Breast epithelium (tissue), 4 donors: ENCODE results near the gene ELL. TPM values are rescaled to one million over a fixed set of nuclear protein-coding genes. Genes with fewer than 3 reads are reported as not detected.

Source experiments
- DNase-seq, 2 donors: peaks; one replicate each; pipeline ENCODE4 v3.0.0-alpha.2; 2019; ENCODE audit warnings: low spot score in 2 of 2
- H3K27ac ChIP-seq, 2 donors: fragments of 200-600 bp; sonication (generic) in 1 of 2; one replicate each; pipeline ENCODE4 v1.5.1; 2016 to 2019; ENCODE audit warnings: mild to moderate bottlenecking in 1 of 2
- H3K27me3 ChIP-seq, 2 donors: fragments of 200-600 bp; sonication (generic) in 1 of 2; one replicate each; pipeline versions ENCODE4 v1.5.1 to v1.6.0; 2017 to 2019; ENCODE audit warnings: control low read depth in 1 of 2, mild to moderate bottlenecking in 1 of 2
- H3K36me3 ChIP-seq: fragments of 200-600 bp; one replicate; pipeline ENCODE4 v1.5.1; 2019
- H3K4me1 ChIP-seq, 2 donors: fragments of 200-600 bp; sonication (generic); one replicate each; pipeline ENCODE4 v1.5.1; 2016 to 2019; ENCODE audit warnings: control low read depth in 1 of 2
- H3K4me3 ChIP-seq, 3 donors: fragments of 200-600 bp; sonication (generic); 1 replicate in 2 of 3; 2 replicates in 1 of 3; pipeline ENCODE4 v1.5.1; 2016 to 2019; ENCODE audit warnings: mild to moderate bottlenecking in 3 of 3, moderate library complexity in 2 of 3
- H3K9me3 ChIP-seq, 2 donors: fragments of 200-600 bp; sonication (generic) in 1 of 2; one replicate each; pipeline ENCODE4 v1.5.1; 2016 to 2019; ENCODE audit warnings: control low read depth in 1 of 2
- CTCF ChIP-seq, 3 donors: fragments of 450-650 bp; IDR thresholded peaks; one replicate each; pipeline ENCODE4 v1.5.1; 2016 to 2017; ENCODE audit warnings: antibody characterized with exemption in 3 of 3, mild to moderate bottlenecking in 3 of 3, moderate library complexity in 3 of 3
- POLR2A ChIP-seq: fragments of 450-650 bp; IDR thresholded peaks from one replicate; pipeline ENCODE4 v1.6.1; 2016; ENCODE audit warnings: antibody characterized with exemption, mild to moderate bottlenecking, moderate library complexity
- POLR2AphosphoS5 ChIP-seq, 3 donors: sonication (generic); formaldehyde crosslinking; IDR thresholded peaks; one replicate each; pipeline ENCODE4 v1.6.1; 2017; ENCODE audit warnings: antibody characterized with exemption in 3 of 3
- intact Hi-C: fragments of 100-400 bp; cut with DNase I; formaldehyde crosslinking; loops from one replicate; pipeline ENCODE4 v1.15.1; 2023; ENCODE audit warnings: low total_unique reads
- total RNA-seq, 3 donors: library from RNA; depleted of rRNA; stranded (reverse); fragments of >200 nt; gene quantifications; one replicate each; pipeline ENCODE4 v1.1.0, GENCODE V29; 2016

The ELL gene
- total RNA-seq, 3 donors from 2014 or later: 13.0 to 22.3 (median 15.7) TPM

- no peaks in the 10 kb centered on the region for H3K27me3 ChIP-seq
- H3K9me3 ChIP-seq: no peaks in the 10 kb centered on the region
- intact Hi-C loops: no loop called here
- H3K4me1 ChIP-seq: peaks cover 31 to 47% of the 10 kb centered on the region in 2 donors
- no peaks in the 10 kb centered on the region for H3K36me3 ChIP-seq
- DNase-seq: no peak
- TF ChIP-seq POLR2AphosphoS5 (IDR thresholded peaks at IDR 0.05) (no peak), CTCF (IDR thresholded peaks at IDR 0.05) (no peak), POLR2A (no peak)
- H3K27ac ChIP-seq: peak overlapping the region in 1 of 2 donors; percentile 67
- no peak overlapping the region for H3K4me3 ChIP-seq
Measured at GRCh38 chr19:18504886-18505610, 16.8 kb downstream of the ELL start.

- Histone ChIP-seq H3K4me3 (no peak overlapping the region), H3K4me1 (peaks cover 31 to 47% of the 10 kb centered on the region in 2 donors), H3K27ac (peak overlapping the region in 1 of 2 donors; percentile 67), H3K36me3 (no peaks in the 10 kb centered on the region), H3K9me3 (no peaks in the 10 kb centered on the region), H3K27me3 (no peaks in the 10 kb centered on the region)
- TF ChIP-seq POLR2A (no peak), CTCF (IDR thresholded peaks at IDR 0.05) (no peak), POLR2AphosphoS5 (IDR thresholded peaks at IDR 0.05) (no peak)
- intact Hi-C loops: no loop called here
- DNase-seq: no peak
Measured at GRCh38 chr19:18503971-18504885, 17.6 kb downstream of the ELL start.

GRCh38 chr19:18503337-18503970, 18.4 kb downstream of the ELL start:
- Histone ChIP-seq H3K4me3 (no peak overlapping the region), H3K27ac (peak overlapping the region in 1 of 2 donors; percentile 67), H3K27me3 (no peaks in the 10 kb centered on the region), H3K9me3 (no peaks in the 10 kb centered on the region), H3K36me3 (no peaks in the 10 kb centered on the region), H3K4me1 (peaks cover 31 to 47% of the 10 kb centered on the region in 2 donors)
- no peak for DNase-seq
- intact Hi-C loops: no loop called here
- TF ChIP-seq POLR2AphosphoS5 (IDR thresholded peaks at IDR 0.05): no peak
- no peak for TF ChIP-seq CTCF (IDR thresholded peaks at IDR 0.05)
- TF ChIP-seq POLR2A: no peak

- peak overlapping the region in 1 of 3 donors; percentile 17 for H3K4me3 ChIP-seq
- H3K36me3 ChIP-seq: no peaks in the 10 kb centered on the region
- H3K27ac ChIP-seq: peak overlapping the region; percentile 43 to 67
- no peaks in the 10 kb centered on the region for H3K9me3 ChIP-seq
- peaks cover 31 to 46% of the 10 kb centered on the region in 2 donors for H3K4me1 ChIP-seq
- H3K27me3 ChIP-seq: no peaks in the 10 kb centered on the region
- peak in 1 of 2 donors; percentile 36 for DNase-seq
- TF ChIP-seq POLR2AphosphoS5 (IDR thresholded peaks at IDR 0.05) (no peak), CTCF (IDR thresholded peaks at IDR 0.05) (no peak), POLR2A (no peak)
- intact Hi-C loops: no loop called here
Measured at GRCh38 chr19:18502638-18503294, 19.1 kb downstream of the ELL start.
